Esophagus (tissue), 2 donors: ENCODE results near the gene STAG1. TPM values are rescaled to one million over a fixed set of nuclear protein-coding genes. Genes with fewer than 3 reads are reported as not detected.
"Not testable (repeated sequence)": the region's sequence is repeated elsewhere in the genome, so short reads cannot be mapped to it uniquely, and the experiment has no call there.

Source experiments
- H3K27ac ChIP-seq, 2 donors: one replicate each; pipeline ENCODE4 v1.5.1; 2013; ENCODE audit warnings: low read depth in 2 of 2, mild to moderate bottlenecking in 2 of 2, inconsistent platforms in 1 of 2, low read length in 1 of 2, moderate library complexity in 1 of 2
- H3K27me3 ChIP-seq, 2 donors: one replicate each; pipeline ENCODE4 v1.6.1; 2013; ENCODE audit warnings: low read length in 2 of 2, control low read depth in 1 of 2, mild to moderate bottlenecking in 1 of 2; ENCODE audit not compliant: insufficient read depth in 2 of 2, control insufficient read depth in 1 of 2
- H3K36me3 ChIP-seq, 2 donors: one replicate each; pipeline ENCODE4 v1.6.1; 2013; ENCODE audit warnings: low read length in 1 of 2; ENCODE audit not compliant: control insufficient read depth in 2 of 2, insufficient read depth in 2 of 2
- H3K4me1 ChIP-seq, 2 donors: one replicate each; pipeline ENCODE4 v1.6.1; 2013; ENCODE audit warnings: low read length in 1 of 2; ENCODE audit not compliant: control insufficient read depth in 2 of 2, insufficient read depth in 2 of 2
- H3K4me3 ChIP-seq, 2 donors: one replicate each; pipeline ENCODE4 v1.5.1; 2013; ENCODE audit warnings: low read length in 2 of 2, mild to moderate bottlenecking in 2 of 2, low read depth in 1 of 2, moderate library complexity in 1 of 2
- H3K9me3 ChIP-seq, 2 donors: one replicate each; pipeline ENCODE4 v1.6.1; 2013; ENCODE audit warnings: mild to moderate bottlenecking in 2 of 2, low read depth in 1 of 2, low read length in 1 of 2, moderate library complexity in 1 of 2; ENCODE audit not compliant: control insufficient read depth in 2 of 2, insufficient read depth in 1 of 2
- WGBS, 2 donors: extraction: QIAGEN DNeasy Blood & Tissue Kit; methylation state at CpG; one replicate each; pipeline ENCODE4 v1.1.7; 2013; 5-methylcytosine and 5-hydroxymethylcytosine counted together
- polyA plus RNA-seq, 2 donors: library from polyadenylated mRNA; stranded (reverse); fragments of 200-250 nt; gene quantifications; one replicate each; pipeline ENCODE4 v1.2.3, GENCODE V29; 2013
- donor health status: healthy with polysubstance abuse.
- donor health status: Bipolar disorder and iron deficiency.

Gene STAG1
- polyA plus RNA-seq, 2 donors, result 7.1 to 8.3 TPM

DNA sequence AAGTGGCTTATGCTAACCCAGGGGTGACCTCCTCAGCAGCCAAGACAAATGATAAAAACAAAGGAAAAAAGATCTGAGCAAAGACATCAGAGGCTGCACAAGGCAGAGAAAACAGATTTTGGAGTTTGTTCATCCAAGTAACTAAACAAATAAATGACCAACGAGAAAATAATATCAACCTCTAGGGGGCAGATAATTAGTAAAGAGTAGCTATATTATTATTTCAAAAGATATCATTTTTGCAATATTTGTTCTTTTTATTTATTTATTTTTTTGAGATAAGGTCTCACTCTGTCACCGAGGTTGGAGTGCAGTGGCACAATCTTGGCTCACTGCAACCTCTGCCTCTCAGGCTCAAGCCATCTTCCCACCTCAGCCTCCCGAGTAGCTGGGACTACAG is 400.3 kb downstream of the STAG1 start:
- Histone ChIP-seq H3K36me3 (peaks cover 0 to 4% of the 10 kb centered on the region in 2 donors), H3K4me1 (no peaks in the 10 kb centered on the region), H3K9me3 (peaks cover 0 to 2% of the 10 kb centered on the region in 2 donors), H3K4me3 (no peak overlapping the region), H3K27me3 (no peaks in the 10 kb centered on the region), H3K27ac (no peak overlapping the region)
- WGBS, 2 donors, result 75 to 76% methylated on average over 3 of the region's 3 CpGs

DNA sequence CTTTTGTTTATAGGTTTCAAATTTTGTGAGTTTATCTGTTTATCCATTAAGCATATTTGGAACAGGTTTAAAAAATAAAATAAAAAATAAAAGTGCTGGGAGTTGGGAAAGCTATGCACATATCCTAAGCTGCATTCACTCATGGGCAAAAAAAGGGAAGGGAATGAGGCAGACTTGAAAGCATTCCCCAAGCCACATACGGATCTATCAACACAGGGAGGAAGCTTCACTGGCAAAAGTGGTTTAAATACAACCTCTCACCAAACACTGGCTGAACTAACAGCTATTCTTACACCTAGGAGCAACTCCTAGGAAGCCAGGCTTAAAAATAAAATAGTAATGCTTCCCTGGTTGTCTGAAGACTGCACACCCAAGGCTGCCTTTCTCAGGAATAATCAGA is 400.8 kb downstream of the STAG1 start:
- H3K27ac ChIP-seq, result no peak overlapping the region
- H3K27me3 ChIP-seq, result no peaks in the 10 kb centered on the region
- peaks cover 0 to 2% of the 10 kb centered on the region in 2 donors for H3K9me3 ChIP-seq
- no peaks in the 10 kb centered on the region for H3K4me1 ChIP-seq
- H3K36me3 ChIP-seq, result peaks cover 0 to 4% of the 10 kb centered on the region in 2 donors
- H3K4me3 ChIP-seq, result no peak overlapping the region
- WGBS, 2 donors, result 71 to 79% methylated on average over 1 of the region's 1 CpG

DNA sequence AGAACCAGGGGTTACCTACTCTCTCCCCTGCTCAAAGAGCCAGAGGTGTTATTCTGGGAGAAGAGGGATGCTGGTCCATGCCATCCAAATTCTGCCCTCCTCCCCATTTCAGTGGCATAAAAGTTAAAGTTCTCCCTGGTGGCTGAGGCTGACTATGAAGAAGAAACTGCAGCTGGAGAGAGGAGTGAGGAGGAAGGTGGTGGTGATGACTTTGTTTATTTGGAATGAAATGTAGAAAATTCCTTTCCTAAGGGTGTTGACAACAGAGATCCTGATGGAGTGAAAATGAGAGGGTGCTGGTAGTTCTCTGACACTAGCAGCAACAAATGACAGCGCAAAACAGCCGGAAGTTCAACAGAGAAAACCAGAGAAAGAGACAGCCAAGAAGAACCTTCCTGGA is 401.6 kb downstream of the STAG1 start:
- H3K4me1 ChIP-seq, result no peaks in the 10 kb centered on the region
- H3K36me3 ChIP-seq, result peaks cover 0 to 2% of the 10 kb centered on the region in 2 donors
- WGBS, 2 donors, result 80 to 82% methylated on average over 2 of the region's 2 CpGs
- no peaks in the 10 kb centered on the region for H3K9me3 ChIP-seq
- H3K27me3 ChIP-seq, result no peaks in the 10 kb centered on the region
- peak overlapping the region in 1 of 2 donors; percentile 31 for H3K27ac ChIP-seq
- no peak overlapping the region for H3K4me3 ChIP-seq

DNA sequence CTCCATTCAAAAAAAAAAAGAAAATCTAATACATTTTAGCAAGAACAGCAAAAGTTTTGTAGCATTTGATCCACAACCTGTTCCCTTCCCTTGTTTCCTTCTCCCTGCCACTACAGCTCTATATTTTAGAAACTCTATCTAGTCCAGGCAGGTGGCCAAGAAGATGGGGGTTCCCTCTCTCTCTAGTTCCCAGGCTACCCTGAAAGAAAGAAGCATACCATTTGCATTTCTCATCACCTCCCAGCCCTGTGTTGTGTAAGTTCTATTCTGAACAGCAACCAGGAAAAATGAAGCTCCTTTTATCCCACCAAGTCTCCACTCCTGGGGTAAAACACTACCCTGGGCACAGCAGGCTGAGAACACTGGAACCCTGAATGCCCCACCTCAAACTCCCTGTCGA is 402.0 kb downstream of the STAG1 start:
- Histone ChIP-seq H3K9me3 (no peaks in the 10 kb centered on the region), H3K36me3 (peaks cover 0 to 2% of the 10 kb centered on the region in 2 donors), H3K27ac (peak overlapping the region in 1 of 2 donors; percentile 14), H3K4me1 (no peaks in the 10 kb centered on the region), H3K27me3 (no peaks in the 10 kb centered on the region), H3K4me3 (no peak overlapping the region)
- 56 to 62% methylated on average over 1 of the region's 1 CpG for WGBS, 2 donors

DNA sequence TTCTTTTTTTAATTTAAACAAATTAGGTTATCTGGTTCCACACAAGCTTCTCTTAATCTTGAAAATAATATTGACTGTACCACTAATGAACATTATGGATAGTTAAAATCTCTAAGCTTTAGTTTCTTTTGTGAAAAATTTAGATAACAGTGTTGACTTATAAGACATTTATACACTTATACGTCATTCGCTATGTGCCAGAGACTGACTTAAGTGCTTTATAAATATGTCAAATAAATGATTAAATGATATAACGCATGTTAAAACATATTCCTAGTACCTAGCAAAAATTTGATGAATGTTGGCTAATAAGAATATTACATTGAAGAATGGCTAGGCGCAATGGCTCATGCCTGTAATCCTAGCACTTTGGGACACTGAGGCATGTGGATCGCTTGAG is 405.7 kb downstream of the STAG1 start:
- 80 to 86% methylated on average over 5 of the region's 5 CpGs for WGBS, 2 donors
- Histone ChIP-seq H3K27me3 (no peaks in the 10 kb centered on the region), H3K4me3 (no peak overlapping the region), H3K36me3 (peaks cover 0 to 2% of the 10 kb centered on the region in 2 donors), H3K27ac (no peak overlapping the region), H3K9me3 (no peaks in the 10 kb centered on the region), H3K4me1 (peaks cover 0 to 3% of the 10 kb centered on the region in 2 donors)

DNA sequence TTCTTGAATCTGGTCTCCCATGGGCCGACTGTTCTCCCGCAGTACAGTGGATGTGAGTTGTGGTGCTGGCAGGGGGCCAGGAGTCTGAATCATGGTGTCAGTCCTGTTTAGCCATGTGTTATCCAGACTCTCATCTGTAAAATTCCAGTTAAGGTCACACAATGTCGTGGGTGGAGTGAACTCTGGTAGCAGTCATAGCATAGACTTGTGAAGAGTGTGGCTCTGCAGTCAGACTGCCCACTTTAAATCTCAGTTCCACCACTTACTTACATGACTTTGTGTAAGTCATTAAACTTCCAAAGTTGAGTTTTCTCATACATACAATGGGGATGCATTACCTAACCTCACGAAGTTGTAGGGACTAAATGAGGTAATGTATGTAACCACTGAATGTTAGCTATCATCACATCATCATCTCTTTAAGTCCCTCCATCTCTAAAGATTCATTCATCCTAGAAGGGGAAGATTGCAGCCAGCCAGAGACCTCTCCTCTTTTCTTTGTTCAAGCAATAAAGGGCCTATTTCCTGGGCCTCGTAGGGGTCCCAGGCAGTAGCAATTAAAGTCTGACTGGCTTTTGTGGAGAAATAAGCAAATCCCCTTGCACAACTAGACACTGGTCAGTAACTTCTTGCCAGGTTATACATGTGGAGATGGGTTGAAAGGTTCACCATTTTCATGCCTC is 408.2 kb downstream of the STAG1 start:
- H3K27ac ChIP-seq, result no peak overlapping the region
- H3K36me3 ChIP-seq, result peaks cover 0 to 2% of the 10 kb centered on the region in 2 donors
- no peak overlapping the region for H3K4me3 ChIP-seq
- H3K4me1 ChIP-seq, result peaks cover 0 to 3% of the 10 kb centered on the region in 2 donors
- no peaks in the 10 kb centered on the region for H3K9me3 ChIP-seq
- no peaks in the 10 kb centered on the region for H3K27me3 ChIP-seq
- 54 to 57% methylated on average over 5 of the region's 5 CpGs for WGBS, 2 donors

DNA sequence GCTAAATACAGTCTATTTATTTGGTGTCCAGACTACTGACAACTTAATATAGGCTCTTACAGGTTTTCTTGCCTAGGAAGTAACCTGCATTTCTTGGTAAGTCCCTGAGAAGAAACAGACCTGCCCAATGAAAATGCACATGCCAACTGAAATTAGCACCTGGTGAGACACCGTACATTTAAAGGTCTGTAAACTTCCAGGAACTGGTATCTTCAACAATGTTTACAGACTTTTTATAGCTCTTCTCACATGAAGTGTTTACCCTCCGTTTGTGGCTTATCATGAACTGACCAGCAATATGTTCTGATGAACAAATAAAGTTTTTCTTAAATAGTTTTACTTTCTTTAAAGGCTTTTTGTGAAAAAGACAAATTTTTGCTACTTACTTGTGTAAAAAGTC is 408.7 kb downstream of the STAG1 start:
- H3K36me3 ChIP-seq, result peaks cover 0 to under 1% of the 10 kb centered on the region in 2 donors

DNA sequence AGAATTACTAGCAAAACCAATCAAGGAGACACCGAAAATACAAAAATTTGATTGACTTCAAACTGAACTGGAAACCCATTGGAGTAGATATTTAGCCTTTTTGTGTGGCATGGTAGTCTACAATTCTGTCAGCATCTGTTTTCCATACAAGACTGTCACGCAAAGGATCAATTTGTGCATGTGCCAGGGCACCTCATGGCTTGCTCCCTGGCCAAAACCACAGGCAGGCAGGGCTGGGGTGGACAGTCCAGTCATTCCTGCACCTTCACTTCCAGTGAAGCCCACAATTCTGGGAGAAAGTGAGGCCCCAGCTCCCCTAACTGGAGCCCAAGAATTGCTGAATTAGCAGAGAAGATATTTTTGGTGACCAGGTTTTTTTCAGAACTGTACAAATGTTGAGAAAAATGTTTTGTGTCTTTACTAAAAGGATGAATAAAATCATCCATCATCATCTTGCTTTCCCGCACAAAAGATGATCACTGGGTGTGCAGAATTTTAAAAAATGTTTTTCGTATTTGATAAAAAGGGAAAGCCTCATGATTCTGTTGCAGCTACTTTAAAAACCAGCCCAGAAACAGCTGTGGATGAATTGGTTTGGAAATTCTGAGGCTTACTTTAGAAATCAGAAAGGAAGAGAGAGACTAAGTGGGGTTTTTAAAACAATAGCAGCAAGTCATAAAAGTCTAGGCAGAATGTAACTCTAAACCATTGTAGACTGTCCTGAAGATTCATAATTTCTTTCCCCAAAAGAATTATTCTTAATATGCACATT is 415.7 kb downstream of the STAG1 start:
- Histone ChIP-seq H3K4me1 (no peaks in the 10 kb centered on the region), H3K27me3 (no peaks in the 10 kb centered on the region), H3K4me3 (no peak overlapping the region), H3K9me3 (no peaks in the 10 kb centered on the region), H3K27ac (no peak overlapping the region), H3K36me3 (peaks cover 0 to 22% of the 10 kb centered on the region in 2 donors)
- WGBS, 2 donors, result 94 to 97% methylated on average over 4 of the region's 4 CpGs

More for the DNA sequence above, 408.7 kb downstream of the STAG1 start:
- Histone ChIP-seq H3K4me1 (peaks cover 0 to 3% of the 10 kb centered on the region in 2 donors), H3K4me3 (no peak overlapping the region), H3K27ac (no peak overlapping the region), H3K27me3 (no peaks in the 10 kb centered on the region), H3K9me3 (no peaks in the 10 kb centered on the region)
- WGBS, 2 donors, result 65 to 87% methylated on average over 2 of the region's 2 CpGs

DNA sequence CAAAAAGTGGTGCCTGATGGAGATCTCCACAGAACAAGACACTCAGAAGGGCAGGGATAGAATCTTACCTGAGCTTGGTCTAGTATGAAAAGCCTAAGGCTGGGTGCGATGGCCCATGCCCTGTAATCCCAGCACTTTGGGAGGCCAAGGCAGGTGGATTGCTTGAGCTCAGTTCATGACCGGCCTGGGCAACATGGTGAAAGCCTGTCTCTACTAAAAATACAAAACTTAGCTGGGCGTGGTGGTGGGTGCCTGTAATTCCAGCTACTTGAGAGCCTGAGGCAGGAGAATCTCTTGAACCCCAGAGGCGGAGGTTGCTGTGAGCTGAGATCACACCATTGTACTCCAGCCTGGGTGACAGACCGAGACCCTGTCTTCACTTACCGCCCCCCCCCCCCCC is 417.5 kb downstream of the STAG1 start:
- H3K4me3 ChIP-seq, H3K27me3 ChIP-seq, H3K27ac ChIP-seq, H3K9me3 ChIP-seq, H3K4me1 ChIP-seq: not testable (repeated sequence)
- 96 to 98% methylated on average over 6 of the region's 6 CpGs for WGBS, 2 donors
- H3K36me3 ChIP-seq, result peaks cover 0 to 22% of the 10 kb centered on the region in 2 donors
